C4-2B (cell line): ENCODE measurements around the gene GTF2H3.
A peak's percentile ranks its signal among the peaks of the same experiment; 100 is the strongest.

Source experiments
- H3K27ac ChIP-seq: fragments of 450-650 bp; 2 replicates; pipeline ENCODE4 v1.5.1; 2017
- ZFX ChIP-seq: fragments of 450-650 bp; IDR thresholded peaks from 2 replicates; pipeline ENCODE4 v1.6.1; 2017
- TF ChIP-seq, protein P1 (sequence below): fragments of 450-650 bp; conservative IDR thresholded peaks from 2 replicates; pipeline ENCODE4 v1.5.1; 2017; ENCODE audit warnings: mild to moderate bottlenecking

The GTF2H3 gene

DNA sequence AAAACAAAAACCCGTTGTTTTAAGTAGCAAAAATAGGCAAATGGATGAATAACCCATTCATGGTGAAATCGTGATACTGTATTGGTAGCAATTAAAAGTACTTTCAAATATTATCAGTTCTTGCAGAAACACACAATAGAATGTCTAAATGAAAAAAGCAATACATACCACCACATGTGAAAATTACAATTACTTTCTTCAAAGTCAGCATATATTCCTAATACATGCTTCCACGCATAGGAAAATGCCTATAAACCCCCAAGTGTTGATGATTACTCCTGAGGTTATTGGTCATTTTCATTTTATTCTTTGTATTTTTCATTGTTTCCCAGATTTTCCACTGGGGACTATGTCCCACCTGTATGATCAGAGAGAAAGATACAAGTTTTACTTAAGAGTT is 16.5 kb upstream of the GTF2H3 start:
- no peak for TF ChIP-seq ZFX
- TF ChIP-seq, protein P1, sequence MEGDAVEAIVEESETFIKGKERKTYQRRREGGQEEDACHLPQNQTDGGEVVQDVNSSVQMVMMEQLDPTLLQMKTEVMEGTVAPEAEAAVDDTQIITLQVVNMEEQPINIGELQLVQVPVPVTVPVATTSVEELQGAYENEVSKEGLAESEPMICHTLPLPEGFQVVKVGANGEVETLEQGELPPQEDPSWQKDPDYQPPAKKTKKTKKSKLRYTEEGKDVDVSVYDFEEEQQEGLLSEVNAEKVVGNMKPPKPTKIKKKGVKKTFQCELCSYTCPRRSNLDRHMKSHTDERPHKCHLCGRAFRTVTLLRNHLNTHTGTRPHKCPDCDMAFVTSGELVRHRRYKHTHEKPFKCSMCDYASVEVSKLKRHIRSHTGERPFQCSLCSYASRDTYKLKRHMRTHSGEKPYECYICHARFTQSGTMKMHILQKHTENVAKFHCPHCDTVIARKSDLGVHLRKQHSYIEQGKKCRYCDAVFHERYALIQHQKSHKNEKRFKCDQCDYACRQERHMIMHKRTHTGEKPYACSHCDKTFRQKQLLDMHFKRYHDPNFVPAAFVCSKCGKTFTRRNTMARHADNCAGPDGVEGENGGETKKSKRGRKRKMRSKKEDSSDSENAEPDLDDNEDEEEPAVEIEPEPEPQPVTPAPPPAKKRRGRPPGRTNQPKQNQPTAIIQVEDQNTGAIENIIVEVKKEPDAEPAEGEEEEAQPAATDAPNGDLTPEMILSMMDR = no peak
- H3K27ac ChIP-seq = no peak overlapping the region

DNA sequence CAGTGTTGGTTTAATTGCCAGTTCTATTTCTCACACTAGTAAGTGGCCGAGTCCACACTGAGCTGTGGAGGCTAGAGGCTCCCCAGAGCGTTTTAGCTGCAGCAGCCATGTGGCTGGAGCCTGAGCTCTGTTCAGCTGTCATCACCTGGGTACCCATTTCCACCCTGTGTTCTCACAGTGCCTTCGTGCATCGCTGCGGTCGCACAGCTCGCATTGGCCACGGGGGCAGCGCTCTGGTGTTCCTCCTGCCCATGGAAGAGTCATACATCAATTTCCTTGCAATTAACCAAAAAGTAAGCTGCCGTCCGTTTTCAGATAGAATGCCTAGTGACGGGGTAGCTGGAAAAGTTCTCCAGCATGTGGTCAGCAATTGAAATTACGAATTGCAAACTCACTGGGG is 16.0 kb upstream of the GTF2H3 start:
- TF ChIP-seq ZFX = no peak
- TF ChIP-seq, protein P1 = no peak
- H3K27ac ChIP-seq = no peak overlapping the region

DNA sequence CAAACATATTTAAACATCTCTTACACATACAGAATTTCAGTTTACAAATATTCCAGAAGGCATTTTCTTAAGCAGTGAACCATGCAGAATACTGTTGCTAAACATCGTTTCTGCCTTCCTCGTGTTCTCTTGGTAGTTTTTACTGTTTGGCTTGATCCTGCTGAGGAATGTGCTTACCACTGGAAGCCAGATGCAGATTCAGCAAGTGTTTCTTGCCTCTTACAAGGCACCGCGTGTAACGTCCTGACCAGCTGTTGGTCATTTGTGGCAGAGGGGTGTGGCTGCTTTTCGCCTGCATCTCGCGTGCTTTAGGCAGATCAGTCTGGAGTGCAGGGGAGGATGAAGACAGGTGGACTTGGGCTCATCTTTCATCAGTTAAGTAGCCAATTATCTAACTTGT is 12.5 kb upstream of the GTF2H3 start:
- H3K27ac ChIP-seq = no peak overlapping the region
- TF ChIP-seq, protein P1 = no peak
- no peak for TF ChIP-seq ZFX

DNA sequence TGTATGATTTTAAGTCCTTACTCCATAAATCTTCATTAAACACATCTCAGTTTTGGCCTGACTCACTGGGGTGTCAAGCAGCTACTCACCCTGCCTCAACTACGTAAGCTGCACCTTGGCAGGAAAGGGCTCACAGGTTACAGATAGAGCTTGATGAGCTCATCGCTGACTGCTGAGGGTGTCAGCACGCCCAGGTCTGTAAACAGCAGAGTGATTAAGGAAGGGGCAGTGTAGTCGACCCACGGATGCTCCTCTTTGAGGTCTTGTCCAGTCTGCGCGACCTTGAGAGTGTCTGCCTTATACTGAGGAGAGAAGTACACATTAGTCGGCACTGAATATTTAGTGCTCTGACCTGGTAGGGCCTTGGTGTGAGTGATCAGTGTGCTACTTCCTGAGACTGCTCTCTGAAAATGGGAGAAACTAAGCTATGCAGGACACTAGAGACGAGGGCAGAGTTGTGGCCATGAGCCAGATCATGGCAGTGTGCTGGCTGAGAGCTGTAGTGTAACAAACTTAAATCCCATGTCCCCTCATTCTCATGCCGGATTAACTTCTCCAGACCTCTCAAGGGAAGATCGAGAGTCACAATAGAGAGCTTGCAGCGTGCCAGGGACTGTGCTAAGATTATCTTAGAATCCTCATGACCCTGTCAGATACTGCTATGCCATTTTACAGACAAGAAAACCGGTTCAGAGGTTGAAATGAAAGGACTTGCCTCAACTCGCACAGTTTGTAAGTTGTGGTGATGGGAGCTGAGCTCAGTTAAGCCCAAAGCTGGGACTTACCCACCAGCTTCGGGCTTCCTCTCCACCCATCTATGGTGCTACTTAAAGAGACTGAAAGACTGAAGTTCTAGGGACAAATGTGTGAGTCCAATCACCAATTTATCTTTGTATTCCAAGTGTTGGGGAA is 11.8 kb upstream of the GTF2H3 start:
- no peak overlapping the region for H3K27ac ChIP-seq
- no peak for TF ChIP-seq ZFX
- TF ChIP-seq, protein P1 = no peak

DNA sequence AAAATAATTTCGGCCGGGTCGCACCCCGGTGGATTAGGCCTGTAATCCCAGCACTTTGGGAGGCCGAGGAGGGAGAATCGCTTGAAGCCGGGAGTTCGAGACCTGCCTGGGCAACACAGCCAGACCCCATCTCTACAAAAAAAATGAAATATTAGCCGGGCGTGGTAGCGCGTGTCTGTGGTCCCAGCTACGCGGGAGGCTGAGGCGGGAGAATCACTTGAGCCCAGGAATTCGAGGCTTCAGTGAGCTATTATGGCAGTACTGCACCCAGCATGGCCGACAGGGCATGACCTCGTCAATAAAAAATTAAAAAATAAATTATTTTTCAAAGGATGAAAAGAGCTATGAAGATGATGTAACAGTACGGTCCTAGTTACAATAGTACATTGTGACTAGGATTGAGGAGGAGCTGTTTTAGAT is 523 bp downstream of the GTF2H3 start:
- TF ChIP-seq, protein P1 = no peak
- TF ChIP-seq ZFX = no peak
- peak overlapping the region; percentile 80 for H3K27ac ChIP-seq

DNA sequence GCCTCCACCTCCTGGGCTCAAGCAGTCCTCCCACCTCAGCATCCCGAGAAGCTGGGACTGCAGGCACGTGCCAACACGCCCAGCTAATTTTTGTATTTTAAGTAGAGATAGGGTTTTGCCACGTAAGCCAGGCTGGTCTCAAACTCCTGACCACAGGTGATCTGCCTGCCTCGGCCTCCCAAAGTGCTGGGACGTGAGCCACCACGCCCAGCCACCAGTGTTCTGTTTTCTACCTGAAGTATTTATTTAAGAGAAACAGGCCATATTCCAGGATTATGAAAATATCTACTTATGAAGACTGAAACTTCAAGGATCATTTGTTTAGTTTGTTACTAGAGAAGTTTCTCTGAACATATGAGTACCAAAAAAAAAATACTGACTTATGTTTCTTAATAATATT is 10.3 kb downstream of the GTF2H3 start:
- TF ChIP-seq, protein P1 = no peak
- no peak for TF ChIP-seq ZFX
- H3K27ac ChIP-seq = no peak overlapping the region

DNA sequence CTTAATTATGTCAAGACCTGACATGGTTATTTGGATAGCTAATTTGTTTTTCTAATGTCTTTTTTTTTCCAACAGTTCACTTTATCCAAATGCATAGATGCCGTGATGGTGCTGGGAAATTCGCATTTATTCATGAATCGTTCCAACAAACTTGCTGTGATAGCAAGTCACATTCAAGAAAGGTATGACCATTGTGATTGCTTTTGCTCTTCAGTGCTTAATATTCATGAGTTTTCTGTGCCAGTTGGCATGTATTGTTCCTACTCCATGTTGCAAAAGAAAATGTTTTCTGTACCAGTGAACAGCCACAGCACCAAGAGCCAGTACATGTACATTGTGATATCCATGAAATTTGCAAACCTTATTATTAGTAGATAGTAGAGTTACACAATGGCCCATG is 11.8 kb downstream of the GTF2H3 start:
- no peak overlapping the region for H3K27ac ChIP-seq
- no peak for TF ChIP-seq ZFX
- TF ChIP-seq, protein P1 = no peak
